Smooth muscle cell (in vitro differentiated cells): Measurements from ENCODE around the gene BIRC7. TPM values are rescaled to one million over a fixed set of nuclear protein-coding genes. Genes with fewer than 3 reads are reported as not detected.
A peak's percentile ranks its signal among the peaks of the same experiment; 100 is the strongest.

Source experiments
- DNase-seq: peaks from one replicate; lab custom pipeline; 2025; ENCODE audit not compliant: unreplicated experiment; lab: John Stamatoyannopoulos, UW
- H2AFZ ChIP-seq: fragments of 200-600 bp; sonication (generic); 2 replicates; pipeline ENCODE4 v1.6.0; 2016; ENCODE audit warnings: antibody characterized with exemption, low read depth, mild to moderate bottlenecking
- H3F3A ChIP-seq: fragments of 200-600 bp; sonication (generic); 2 replicates; pipeline ENCODE4 v1.6.0; 2017; ENCODE audit warnings: antibody characterized with exemption, low read depth
- H3K27ac ChIP-seq: fragments of 200-600 bp; sonication (generic); 2 replicates; pipeline ENCODE4 v1.5.1; 2016; ENCODE audit warnings: low read depth, mild to moderate bottlenecking
- H3K27me3 ChIP-seq: fragments of 200-600 bp; sonication (generic); 2 replicates; pipeline ENCODE4 v1.6.1; 2016; ENCODE audit warnings: low read depth, mild to moderate bottlenecking
- H3K36me3 ChIP-seq: fragments of 200-600 bp; sonication (generic); 2 replicates; pipeline ENCODE4 v1.5.1; 2016; ENCODE audit warnings: low read depth
- H3K4me1 ChIP-seq: fragments of 200-600 bp; sonication (generic); 2 replicates; pipeline ENCODE4 v1.5.1; 2016; ENCODE audit warnings: low read depth
- H3K4me2 ChIP-seq: fragments of 200-600 bp; sonication (generic); 2 replicates; pipeline ENCODE4 v1.6.0; 2016; ENCODE audit warnings: mild to moderate bottlenecking
- H3K4me3 ChIP-seq: fragments of 200-600 bp; sonication (generic); 2 replicates; pipeline ENCODE4 v1.5.1; 2016; ENCODE audit warnings: mild to moderate bottlenecking
- H3K79me2 ChIP-seq: fragments of 200-600 bp; sonication (generic); 2 replicates; pipeline ENCODE4 v1.6.0; 2016; ENCODE audit warnings: low read depth, mild to moderate bottlenecking
- H3K9ac ChIP-seq: fragments of 200-600 bp; sonication (generic); 2 replicates; pipeline ENCODE4 v1.6.0; 2016; ENCODE audit warnings: low read depth
- H3K9me3 ChIP-seq: fragments of 200-600 bp; sonication (generic); replicated peaks from 2 replicates; pipeline ENCODE4 v1.5.1; 2016; ENCODE audit warnings: low read depth
- H4K20me1 ChIP-seq: fragments of 200-600 bp; sonication (generic); 2 replicates; pipeline ENCODE4 v1.6.0; 2016; ENCODE audit warnings: low read depth
- CTCF ChIP-seq: fragments of 200-600 bp; sonication (generic); IDR thresholded peaks from 2 replicates; pipeline ENCODE4 v1.5.1; 2017; ENCODE audit warnings: borderline replicate concordance, mild to moderate bottlenecking, antibody characterized with exemption; ENCODE audit not compliant: insufficient read depth, poor library complexity, severe bottlenecking
- WGBS: methylation state at CpG from one replicate; pipeline ENCODE4 v1.1.7; 2016; ENCODE audit warnings: low lambda C conversion rate; 5-methylcytosine and 5-hydroxymethylcytosine counted together
- polyA plus RNA-seq: library from polyadenylated mRNA; unstranded; fragments of >200 nt; fragmentation: Nextera tagmentation; extraction: Ambion mirVana; gene quantifications from 2 replicates; pipeline ENCODE4 v1.2.1, GENCODE V29; 2016
- total RNA-seq: library from RNA; depleted of rRNA; stranded (reverse); fragments of >200 nt; gene quantifications from 2 replicates; pipeline ENCODE4 v1.2.3, GENCODE V29; 2014

Gene BIRC7
- total and polyA plus RNA-seq, 2 experiments from 2014 or later = 5.8 to 10.9 TPM

GRCh38 chr20:63234693-63235398 is 859 bp upstream of the BIRC7 start:
- TF ChIP-seq CTCF = peak; percentile 38
- Histone ChIP-seq H4K20me1 (no peaks in the 10 kb centered on the region), H3K27ac (no peak overlapping the region), H3K4me2 (peak overlapping the region; percentile 29), H3K36me3 (no peaks in the 10 kb centered on the region), H3K4me3 (no peak overlapping the region), H3K79me2 (no peaks in the 10 kb centered on the region), H3K9ac (no peak overlapping the region), H3K27me3 (no peaks in the 10 kb centered on the region), H2AFZ (no peak overlapping the region), H3K4me1 (peaks cover 43% of the 10 kb centered on the region), H3F3A (peaks cover 16% of the 10 kb centered on the region), H3K9me3 (no peaks in the 10 kb centered on the region)
- DNase-seq = no peak
- WGBS = 41% methylated on average over 20 of the region's 20 CpGs

GRCh38 chr20:63236116-63236837 is 572 bp downstream of the BIRC7 start:
- WGBS = 79% methylated on average over 26 of the region's 26 CpGs
- H2AFZ ChIP-seq = no peak overlapping the region

GRCh38 chr20:63238031-63238430 is 2.3 kb downstream of the BIRC7 start:
- H3K36me3 ChIP-seq = no peaks in the 10 kb centered on the region
- no peak overlapping the region for H3K4me3 ChIP-seq
- H3K9ac ChIP-seq = no peak overlapping the region
- no peak for TF ChIP-seq CTCF
- H3K27ac ChIP-seq = no peak overlapping the region
- H3K4me1 ChIP-seq = peaks cover 22% of the 10 kb centered on the region
- H3K4me2 ChIP-seq = no peak overlapping the region
- H3K79me2 ChIP-seq = no peaks in the 10 kb centered on the region
- H2AFZ ChIP-seq = no peak overlapping the region
- H3K9me3 ChIP-seq = no peaks in the 10 kb centered on the region
- H3K27me3 ChIP-seq = no peaks in the 10 kb centered on the region
- peaks cover 6% of the 10 kb centered on the region for H3F3A ChIP-seq
- 90% methylated on average over 10 of the region's 10 CpGs for WGBS
- DNase-seq = no peak
- H4K20me1 ChIP-seq = no peaks in the 10 kb centered on the region

More at GRCh38 chr20:63236116-63236837, 572 bp downstream of the BIRC7 start:
- Histone ChIP-seq H3K9ac (no peak overlapping the region), H3K4me2 (peak overlapping the region; percentile 59), H3K36me3 (no peaks in the 10 kb centered on the region), H3F3A (peaks cover 15% of the 10 kb centered on the region), H3K27ac (no peak overlapping the region), H3K9me3 (no peaks in the 10 kb centered on the region), H3K4me1 (peaks cover 33% of the 10 kb centered on the region), H3K4me3 (no peak overlapping the region), H4K20me1 (no peaks in the 10 kb centered on the region), H3K79me2 (no peaks in the 10 kb centered on the region), H3K27me3 (no peaks in the 10 kb centered on the region)
- TF ChIP-seq CTCF = no peak
- no peak for DNase-seq
